SK-N-SH (cell line): ENCODE data around the gene MSI1. TPM values are rescaled to one million over a fixed set of nuclear protein-coding genes. Genes with fewer than 3 reads are reported as not detected.

Experiments
- CTCF ChIA-PET: fragments of 300-600, 350-600 bp; formaldehyde crosslinking; extraction: SDS; loops from one replicate; lab custom pipeline; 2021; lab: Yijun Ruan, JAX
- POLR2A ChIA-PET: fragments of 350-600 bp; sonication (Branson Sonifier 250); formaldehyde crosslinking; extraction: SDS; loops from one replicate; lab custom pipeline; 2020; ENCODE audit warnings: antibody characterized with exemption, inconsistent platforms; lab: Yijun Ruan, JAX
- DNase-seq: peaks from one replicate; pipeline ENCODE4 v3.0.0; 2012
- H2AFZ ChIP-seq: fragments of 200-600 bp; sonication (generic); 2 replicates; pipeline ENCODE4 v1.8.1; 2016; ENCODE audit warnings: antibody characterized with exemption, mild to moderate bottlenecking, low read depth
- H3F3A ChIP-seq: fragments of 200-600 bp; sonication (generic); replicated peaks from 2 replicates; pipeline ENCODE3; 2016; ENCODE audit warnings: antibody characterized with exemption, mild to moderate bottlenecking; ENCODE audit not compliant: insufficient read depth
- H3K27ac ChIP-seq, 2 experiments: fragments of 200-500 bp in 1 of 2; fragments of 200-600 bp in 1 of 2; sonication (Bioruptor generic) in 1 of 2; sonication (generic), shearing (Covaris generic) in 1 of 2; 2 replicates each; pipeline versions ENCODE4 v1.5.1 to v1.6.1; 2014 to 2016; ENCODE audit warnings: low read depth in 2 of 2, inconsistent platforms in 1 of 2, low read length in 1 of 2, mild to moderate bottlenecking in 1 of 2, mixed read lengths in 1 of 2
- H3K27me3 ChIP-seq: fragments of 200-600 bp; sonication (generic), shearing (Covaris generic); 2 replicates; pipeline ENCODE4 v1.6.1; 2016; ENCODE audit warnings: mixed run types; ENCODE audit not compliant: insufficient read depth
- H3K36me3 ChIP-seq, 2 experiments: fragments of 200-500 bp in 1 of 2; fragments of 200-600 bp in 1 of 2; sonication (Bioruptor generic) in 1 of 2; sonication (generic) in 1 of 2; replicated peaks in 1 of 2; 2 replicates each; pipeline versions ENCODE3 to v1.5.1; 2014 to 2016; ENCODE audit warnings: low read length in 1 of 2, mild to moderate bottlenecking in 1 of 2; ENCODE audit not compliant: insufficient read depth in 2 of 2, control insufficient read depth in 1 of 2
- H3K4me1 ChIP-seq, 2 experiments: fragments of 200-500 bp in 1 of 2; fragments of 200-600 bp in 1 of 2; sonication (Bioruptor generic) in 1 of 2; sonication (generic), shearing (Covaris generic) in 1 of 2; 2 replicates each; pipeline versions ENCODE4 v1.5.1 to v1.6.1; 2014 to 2016; ENCODE audit warnings: low read depth in 1 of 2, low read length in 1 of 2, mixed run types in 1 of 2; ENCODE audit not compliant: insufficient read depth in 2 of 2, control insufficient read depth in 1 of 2
- H3K4me2 ChIP-seq: fragments of 200-600 bp; sonication (generic), shearing (Covaris generic); 2 replicates; pipeline ENCODE4 v1.6.1; 2017; ENCODE audit warnings: mixed run types
- H3K4me3 ChIP-seq, 2 experiments: fragments of 200-500 bp in 1 of 2; fragments of 200-600 bp in 1 of 2; sonication (Bioruptor generic) in 1 of 2; sonication (generic), shearing (Covaris generic) in 1 of 2; 2 replicates each; pipeline versions ENCODE4 v1.5.1 to v1.8.1; 2014 to 2016; ENCODE audit warnings: low read depth in 2 of 2, inconsistent platforms in 1 of 2, low read length in 1 of 2, mild to moderate bottlenecking in 1 of 2, mixed read lengths in 1 of 2, moderate library complexity in 1 of 2
- H3K79me2 ChIP-seq: fragments of 200-600 bp; sonication (generic); 2 replicates; pipeline ENCODE4 v1.8.1; 2017; ENCODE audit warnings: mild to moderate bottlenecking; ENCODE audit not compliant: insufficient read depth
- H3K9ac ChIP-seq: fragments of 200-600 bp; sonication (generic); 2 replicates; pipeline ENCODE4 v1.6.1; 2017; ENCODE audit warnings: mixed run types
- H3K9me2 ChIP-seq: fragments of 200-600 bp; sonication (generic); 2 replicates; pipeline ENCODE4 v1.6.1; 2017; ENCODE audit warnings: mixed run types
- H3K9me3 ChIP-seq: fragments of 200-600 bp; sonication (generic); 2 replicates; pipeline ENCODE4 v1.6.1; 2017; ENCODE audit warnings: mixed run types, mild to moderate bottlenecking, moderate library complexity
- H4K20me1 ChIP-seq: fragments of 200-600 bp; sonication (generic); 2 replicates; pipeline ENCODE4 v1.6.1; 2017; ENCODE audit warnings: mild to moderate bottlenecking, mixed run types; ENCODE audit not compliant: insufficient read depth
- CHD2 ChIP-seq: fragments of 150-350 bp; IDR thresholded peaks from 2 replicates; pipeline ENCODE4 v1.6.1; 2018; ENCODE audit warnings: low read length; ENCODE audit not compliant: partially characterized antibody
- ELF1 ChIP-seq: IDR thresholded peaks from 2 replicates; pipeline ENCODE4 v1.4.0; 2012
- GATA2 ChIP-seq: sonication (generic); formaldehyde crosslinking; IDR thresholded peaks from 2 replicates; pipeline ENCODE4 v1.5.0; 2020; ENCODE audit warnings: mild to moderate bottlenecking, missing genetic modification reagents
- MEF2A ChIP-seq: IDR thresholded peaks from 2 replicates; pipeline ENCODE4 v1.4.0; 2012; ENCODE audit warnings: low read depth, borderline replicate concordance
- NFIC ChIP-seq: IDR thresholded peaks from 2 replicates; pipeline ENCODE4 v1.4.0; 2012; ENCODE audit warnings: borderline replicate concordance
- NRF1 ChIP-seq: IDR thresholded peaks from 2 replicates; pipeline ENCODE4 v1.6.1; 2012; ENCODE audit warnings: low read depth, mild to moderate bottlenecking, low read length
- PBX3 ChIP-seq: IDR thresholded peaks from 2 replicates; pipeline ENCODE4; 2012
- POLR2AphosphoS5 ChIP-seq: IDR thresholded peaks from 2 replicates; pipeline ENCODE4 v1.6.1; 2012; ENCODE audit warnings: low read depth, low read length
- RAD21 ChIP-seq: IDR thresholded peaks from 2 replicates; pipeline ENCODE4 v1.6.1; 2012; ENCODE audit warnings: mild to moderate bottlenecking, low read length
- RCOR1 ChIP-seq: fragments of 150-350 bp; IDR thresholded peaks from 2 replicates; pipeline ENCODE4 v1.6.1; 2017; ENCODE audit warnings: antibody characterized with exemption, low read length
- SIN3A ChIP-seq: IDR thresholded peaks from 2 replicates; pipeline ENCODE4 v1.6.1; 2012; ENCODE audit warnings: low read depth, mild to moderate bottlenecking, low read length, moderate library complexity, borderline replicate concordance
- SMC3 ChIP-seq: IDR thresholded peaks from 2 replicates; pipeline ENCODE4 v1.6.1; 2012; ENCODE audit warnings: low read depth, low read length, improper control_type of control experiment
- TCF12 ChIP-seq: IDR thresholded peaks from 2 replicates; pipeline ENCODE4 v1.4.0; 2012
- USF2 ChIP-seq: fragments of 150-350 bp; IDR thresholded peaks from 2 replicates; pipeline ENCODE4 v1.6.1; 2017; ENCODE audit warnings: antibody characterized with exemption, low read length, low read depth, borderline replicate concordance
- WGBS: methylation state at CpG from one replicate; pipeline ENCODE4 v1.1.6; 2017; ENCODE audit warnings: low lambda C conversion rate; 5-methylcytosine and 5-hydroxymethylcytosine counted together
- polyA plus RNA-seq, 3 experiments: library from polyadenylated mRNA; depleted of rRNA; stranded (reverse); fragments of >200 nt; gene quantifications; 2 replicates each; pipeline ENCODE4 v1.2.3, GENCODE V29; 2012
- TF ChIP-seq, protein P1 (sequence below): IDR thresholded peaks from 2 replicates; pipeline ENCODE4 v1.4.0; 2012; ENCODE audit warnings: low read depth
- TF ChIP-seq, protein P2 (sequence below): IDR thresholded peaks from 2 replicates; pipeline ENCODE4 v1.4.0; 2012; ENCODE audit warnings: low read depth, borderline replicate concordance
- TF ChIP-seq, protein P3 (sequence below): IDR thresholded peaks from 2 replicates; pipeline ENCODE4 v1.4.0; 2012; ENCODE audit warnings: low read depth, borderline replicate concordance

Gene MSI1
- polyA plus RNA-seq, 1 of the 3 experiments (the other 2 are of a cell fraction) = 1.7 TPM

DNA sequence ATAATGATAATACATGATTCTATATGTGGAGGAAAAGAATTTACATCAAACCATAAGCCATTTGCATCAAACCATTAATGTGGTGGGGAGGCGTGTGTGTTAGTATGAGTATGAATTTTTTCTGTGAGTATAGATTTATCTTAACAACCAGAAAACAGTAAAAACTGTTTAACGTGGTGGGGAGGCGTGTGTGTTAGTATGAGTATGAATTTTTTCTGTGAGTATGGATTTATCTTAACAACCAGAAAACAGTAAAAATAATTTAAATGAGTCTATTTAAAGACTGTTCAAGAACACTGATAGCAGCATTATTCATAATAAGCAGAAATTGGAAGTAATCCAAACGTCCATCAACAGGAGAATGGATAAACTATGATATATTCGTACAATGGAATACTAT is 9.1 kb upstream of the MSI1 start:
- H3K36me3 ChIP-seq = no peaks in the 10 kb centered on the region
- TF ChIP-seq TCF12 (no peak), CHD2 (no peak), MEF2A (no peak), PBX3 (no peak), NRF1 (no peak), ELF1 (no peak), NFIC (no peak), GATA2 (no peak), SIN3A (no peak), USF2 (no peak)
- TF ChIP-seq, protein P1, sequence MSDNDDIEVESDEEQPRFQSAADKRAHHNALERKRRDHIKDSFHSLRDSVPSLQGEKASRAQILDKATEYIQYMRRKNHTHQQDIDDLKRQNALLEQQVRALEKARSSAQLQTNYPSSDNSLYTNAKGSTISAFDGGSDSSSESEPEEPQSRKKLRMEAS = no peak
- no peak overlapping the region for H2AFZ ChIP-seq
- H3F3A ChIP-seq = no peaks in the 10 kb centered on the region
- H3K4me3 ChIP-seq = no peak overlapping the region
- no peaks in the 10 kb centered on the region for H4K20me1 ChIP-seq
- no peaks in the 10 kb centered on the region for H3K79me2 ChIP-seq
- 67% methylated on average over 5 of the region's 5 CpGs for WGBS
- H3K9me3 ChIP-seq = no peaks in the 10 kb centered on the region
- peaks cover 23% of the 10 kb centered on the region; the same call in 1 of the 2 replicates for H3K27me3 ChIP-seq
- no peak overlapping the region for H3K27ac ChIP-seq
- H3K4me1 ChIP-seq = no peaks in the 10 kb centered on the region
- DNase-seq = no peak
- no peaks in the 10 kb centered on the region for H3K9me2 ChIP-seq
- H3K4me2 ChIP-seq = no peak overlapping the region
- ChIA-PET POLR2A (no interaction called here), CTCF (interaction anchor here (3.5 kb wide), 1 partner anchor 11 kb away, joined by 11 read pairs; no protein-coding TSS in a partner anchor)
- H3K9ac ChIP-seq = no peak overlapping the region

DNA sequence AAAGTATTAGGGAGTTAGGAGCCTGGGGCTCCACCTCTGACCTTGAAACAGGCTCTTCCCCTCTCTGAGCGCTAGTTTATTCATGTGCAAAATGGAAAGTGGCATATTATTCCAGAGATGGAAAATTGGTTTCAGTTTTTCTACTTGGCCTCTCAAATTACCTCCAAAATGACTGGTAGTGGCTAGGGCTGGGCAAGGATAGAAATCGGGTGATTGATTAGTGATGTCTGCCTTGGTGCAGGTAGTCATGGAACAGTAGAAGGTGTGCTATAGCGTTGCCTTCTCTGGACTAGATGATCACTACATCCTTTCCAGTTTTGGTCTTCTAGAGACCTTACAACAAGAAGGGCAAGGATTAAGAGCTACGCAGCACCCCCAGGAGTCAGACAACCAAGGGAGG is 8.6 kb upstream of the MSI1 start:
- H3K4me1 ChIP-seq = no peaks in the 10 kb centered on the region
- no peaks in the 10 kb centered on the region for H3K79me2 ChIP-seq
- DNase-seq = no peak
- no peak overlapping the region for H3K9ac ChIP-seq
- H3K27me3 ChIP-seq = peaks cover 23% of the 10 kb centered on the region; the same call in 1 of the 2 replicates
- no peak overlapping the region for H2AFZ ChIP-seq
- no peaks in the 10 kb centered on the region for H3F3A ChIP-seq
- H3K4me3 ChIP-seq = no peak overlapping the region
- 87% methylated on average over 4 of the region's 4 CpGs for WGBS
- no peak overlapping the region for H3K4me2 ChIP-seq
- ChIA-PET CTCF (interaction anchor here (3.5 kb wide), 1 partner anchor 10 kb away, joined by 11 read pairs; no protein-coding TSS in a partner anchor), POLR2A (no interaction called here)
- TF ChIP-seq, protein P2, sequence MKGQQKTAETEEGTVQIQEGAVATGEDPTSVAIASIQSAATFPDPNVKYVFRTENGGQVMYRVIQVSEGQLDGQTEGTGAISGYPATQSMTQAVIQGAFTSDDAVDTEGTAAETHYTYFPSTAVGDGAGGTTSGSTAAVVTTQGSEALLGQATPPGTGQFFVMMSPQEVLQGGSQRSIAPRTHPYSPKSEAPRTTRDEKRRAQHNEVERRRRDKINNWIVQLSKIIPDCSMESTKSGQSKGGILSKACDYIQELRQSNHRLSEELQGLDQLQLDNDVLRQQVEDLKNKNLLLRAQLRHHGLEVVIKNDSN = no peak
- no peak for TF ChIP-seq RAD21
- TF ChIP-seq NRF1 = no peak
- TF ChIP-seq CHD2 = no peak
- no peak for TF ChIP-seq RCOR1
- TF ChIP-seq POLR2AphosphoS5 = no peak
- TF ChIP-seq TCF12 = no peak
- TF ChIP-seq, protein P3, sequence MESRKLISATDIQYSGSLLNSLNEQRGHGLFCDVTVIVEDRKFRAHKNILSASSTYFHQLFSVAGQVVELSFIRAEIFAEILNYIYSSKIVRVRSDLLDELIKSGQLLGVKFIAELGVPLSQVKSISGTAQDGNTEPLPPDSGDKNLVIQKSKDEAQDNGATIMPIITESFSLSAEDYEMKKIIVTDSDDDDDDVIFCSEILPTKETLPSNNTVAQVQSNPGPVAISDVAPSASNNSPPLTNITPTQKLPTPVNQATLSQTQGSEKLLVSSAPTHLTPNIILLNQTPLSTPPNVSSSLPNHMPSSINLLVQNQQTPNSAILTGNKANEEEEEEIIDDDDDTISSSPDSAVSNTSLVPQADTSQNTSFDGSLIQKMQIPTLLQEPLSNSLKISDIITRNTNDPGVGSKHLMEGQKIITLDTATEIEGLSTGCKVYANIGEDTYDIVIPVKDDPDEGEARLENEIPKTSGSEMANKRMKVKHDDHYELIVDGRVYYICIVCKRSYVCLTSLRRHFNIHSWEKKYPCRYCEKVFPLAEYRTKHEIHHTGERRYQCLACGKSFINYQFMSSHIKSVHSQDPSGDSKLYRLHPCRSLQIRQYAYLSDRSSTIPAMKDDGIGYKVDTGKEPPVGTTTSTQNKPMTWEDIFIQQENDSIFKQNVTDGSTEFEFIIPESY = no peak
- no peak for TF ChIP-seq USF2
- TF ChIP-seq SMC3 = no peak
- H4K20me1 ChIP-seq = no peaks in the 10 kb centered on the region
- H3K36me3 ChIP-seq = no peaks in the 10 kb centered on the region
- H3K27ac ChIP-seq = no peak overlapping the region
- no peaks in the 10 kb centered on the region for H3K9me2 ChIP-seq
- no peaks in the 10 kb centered on the region for H3K9me3 ChIP-seq
